Immature natural killer cell (primary cell): ENCODE measurements around the gene FKBP6. TPM values are rescaled to one million over a fixed set of nuclear protein-coding genes. Genes with fewer than 3 reads are reported as not detected.
"Not testable (repeated sequence)": the region's sequence is repeated elsewhere in the genome, so short reads cannot be mapped to it uniquely, and the experiment has no call there.

ENCODE experiments used
- DNase-seq, 3 donors: peaks; one replicate each; pipeline ENCODE4 v3.0.0; 2022; ENCODE audit warnings: mixed read lengths in 1 of 3
- H3K27ac Mint-ChIP-seq, 6 donors: one replicate each; pipeline ENCODE4 v1.8.0; 2020; ENCODE audit warnings: mixed read lengths in 6 of 6, mild to moderate bottlenecking in 5 of 6, inconsistent platforms in 4 of 6, moderate library complexity in 3 of 6
- H3K27me3 Mint-ChIP-seq, 3 donors: one replicate each; pipeline ENCODE4 v1.8.0; 2020 to 2021; ENCODE audit warnings: low read depth in 3 of 3, mild to moderate bottlenecking in 3 of 3, mixed read lengths in 3 of 3, moderate library complexity in 3 of 3, inconsistent platforms in 1 of 3
- H3K36me3 Mint-ChIP-seq, 3 donors: one replicate each; pipeline ENCODE4 v1.8.0; 2020; ENCODE audit warnings: mixed read lengths in 3 of 3, inconsistent platforms in 2 of 3, mild to moderate bottlenecking in 2 of 3
- H3K4me1 Mint-ChIP-seq, 2 donors: one replicate each; pipeline ENCODE4 v1.8.0; 2020; ENCODE audit warnings: inconsistent platforms in 2 of 2, mild to moderate bottlenecking in 2 of 2, mixed read lengths in 2 of 2, moderate library complexity in 1 of 2
- H3K4me3 Mint-ChIP-seq, 5 donors: one replicate each; pipeline ENCODE4 v1.8.0; 2020; ENCODE audit warnings: mild to moderate bottlenecking in 5 of 5, mixed read lengths in 5 of 5, inconsistent platforms in 3 of 5, moderate library complexity in 3 of 5
- H3K9me3 Mint-ChIP-seq, 6 donors: one replicate each; pipeline ENCODE4 v1.8.0; 2020; ENCODE audit warnings: mild to moderate bottlenecking in 6 of 6, mixed read lengths in 6 of 6, inconsistent platforms in 4 of 6, moderate library complexity in 3 of 6
- polyA plus RNA-seq, 3 donors: library from polyadenylated mRNA; unstranded; fragments of 300-500 nt; fragmentation: Illumina TruSeq; gene quantifications; one replicate each; pipeline ENCODE4 v1.2.3, GENCODE V29; 2021

FKBP6 gene
- polyA plus RNA-seq, 3 donors from 2014 or later = not detected

DNA sequence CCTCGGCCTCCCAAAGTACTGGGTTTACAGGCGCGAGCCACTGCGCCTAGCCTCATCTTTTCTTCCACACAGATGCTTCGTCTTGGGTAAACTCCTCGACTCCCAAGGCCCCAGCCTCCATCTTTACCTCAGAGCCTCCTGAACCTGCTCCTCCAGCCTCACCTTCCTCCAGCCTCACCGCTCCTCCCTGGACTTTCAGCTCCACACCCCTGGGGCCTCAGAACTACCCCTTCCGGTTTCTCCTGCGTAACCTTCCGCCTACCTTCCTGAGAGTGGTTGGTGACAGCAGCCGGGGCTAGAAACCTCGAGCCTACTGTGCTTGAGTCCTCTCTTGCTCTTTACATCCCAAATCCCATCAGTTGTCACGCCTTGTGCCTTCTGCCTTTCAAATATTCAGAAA lies 45.8 kb downstream of the FKBP6 start:
- DNase-seq = no peak
- no peak overlapping the region for H3K4me3 Mint-ChIP-seq
- H3K9me3 Mint-ChIP-seq = peaks cover 0 to 3% (median 0%) of the 10 kb centered on the region in 6 donors
- no peak overlapping the region for H3K27ac Mint-ChIP-seq
- peaks cover 11 to 14% (median 11%) of the 10 kb centered on the region in 3 donors for H3K27me3 Mint-ChIP-seq
- no peaks in the 10 kb centered on the region for H3K36me3 Mint-ChIP-seq
- no peaks in the 10 kb centered on the region for H3K4me1 Mint-ChIP-seq

DNA sequence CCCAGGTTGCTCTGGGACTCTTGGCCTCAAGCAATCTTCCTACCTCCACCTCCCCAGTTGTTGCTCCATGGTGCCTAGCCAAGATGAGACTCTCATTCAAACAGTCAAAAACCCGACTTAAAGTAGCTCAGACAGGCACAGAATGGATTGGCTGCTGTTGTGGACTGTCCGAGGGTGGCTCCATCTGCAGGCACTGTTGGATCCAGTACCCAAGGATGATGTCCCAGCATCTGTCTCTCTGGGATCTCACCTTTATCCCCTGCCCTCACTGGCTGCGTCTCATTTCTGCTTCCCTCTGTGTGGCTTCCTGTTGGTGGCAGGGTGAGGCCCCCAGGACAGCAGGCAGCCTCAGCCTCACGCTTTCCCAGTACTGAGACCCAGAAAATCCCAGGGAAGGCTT lies 48.3 kb downstream of the FKBP6 start:
- not testable (repeated sequence) for DNase-seq, H3K4me3 Mint-ChIP-seq, H3K36me3 Mint-ChIP-seq, H3K4me1 Mint-ChIP-seq, H3K27ac Mint-ChIP-seq, H3K9me3 Mint-ChIP-seq
- H3K27me3 Mint-ChIP-seq = peaks cover 11 to 14% (median 11%) of the 10 kb centered on the region in 3 donors

DNA sequence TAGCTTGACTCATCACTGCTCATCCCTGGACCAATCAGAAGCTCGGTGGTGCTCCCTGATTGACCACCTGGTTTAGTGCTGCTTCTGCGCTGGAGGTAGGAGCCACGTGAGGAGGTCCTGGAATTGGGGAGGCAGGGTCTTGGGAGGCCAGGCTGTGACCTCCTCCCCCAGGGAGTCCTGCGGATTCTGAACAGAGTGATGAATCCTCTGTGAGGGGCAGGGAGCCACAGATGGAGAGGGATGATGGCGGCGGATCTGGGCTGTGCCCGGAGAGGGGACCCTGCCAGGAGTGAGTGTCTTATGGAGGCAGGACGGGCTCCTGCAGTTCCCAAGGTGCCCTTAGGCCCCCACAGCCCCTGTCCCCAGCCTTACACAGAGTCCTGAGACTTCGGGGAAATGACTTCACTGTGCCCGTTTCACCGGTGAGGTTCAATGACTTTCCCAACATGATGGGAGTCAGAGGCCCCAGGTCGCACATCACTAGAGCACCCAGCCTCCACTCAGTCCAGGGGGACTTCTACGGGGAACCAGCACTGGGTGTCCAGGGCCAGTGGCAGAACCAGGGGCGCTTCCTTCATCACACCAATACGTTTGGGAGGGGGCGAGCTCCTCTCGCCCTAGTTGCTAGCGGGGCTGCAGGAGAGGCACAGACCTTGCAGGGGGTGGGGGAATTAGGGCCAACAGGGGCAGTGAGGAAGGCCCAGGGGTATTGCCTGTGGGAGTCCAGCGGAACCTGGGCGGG lies 48.9 kb downstream of the FKBP6 start:
- Mint-ChIP-seq H3K4me1 (no peaks in the 10 kb centered on the region), H3K27ac (no peak overlapping the region), H3K4me3 (no peak overlapping the region), H3K9me3 (peaks cover 0 to 3% (median 0%) of the 10 kb centered on the region in 6 donors), H3K36me3 (no peaks in the 10 kb centered on the region), H3K27me3 (peaks cover 11 to 13% (median 11%) of the 10 kb centered on the region in 3 donors)
- DNase-seq = no peak

DNA sequence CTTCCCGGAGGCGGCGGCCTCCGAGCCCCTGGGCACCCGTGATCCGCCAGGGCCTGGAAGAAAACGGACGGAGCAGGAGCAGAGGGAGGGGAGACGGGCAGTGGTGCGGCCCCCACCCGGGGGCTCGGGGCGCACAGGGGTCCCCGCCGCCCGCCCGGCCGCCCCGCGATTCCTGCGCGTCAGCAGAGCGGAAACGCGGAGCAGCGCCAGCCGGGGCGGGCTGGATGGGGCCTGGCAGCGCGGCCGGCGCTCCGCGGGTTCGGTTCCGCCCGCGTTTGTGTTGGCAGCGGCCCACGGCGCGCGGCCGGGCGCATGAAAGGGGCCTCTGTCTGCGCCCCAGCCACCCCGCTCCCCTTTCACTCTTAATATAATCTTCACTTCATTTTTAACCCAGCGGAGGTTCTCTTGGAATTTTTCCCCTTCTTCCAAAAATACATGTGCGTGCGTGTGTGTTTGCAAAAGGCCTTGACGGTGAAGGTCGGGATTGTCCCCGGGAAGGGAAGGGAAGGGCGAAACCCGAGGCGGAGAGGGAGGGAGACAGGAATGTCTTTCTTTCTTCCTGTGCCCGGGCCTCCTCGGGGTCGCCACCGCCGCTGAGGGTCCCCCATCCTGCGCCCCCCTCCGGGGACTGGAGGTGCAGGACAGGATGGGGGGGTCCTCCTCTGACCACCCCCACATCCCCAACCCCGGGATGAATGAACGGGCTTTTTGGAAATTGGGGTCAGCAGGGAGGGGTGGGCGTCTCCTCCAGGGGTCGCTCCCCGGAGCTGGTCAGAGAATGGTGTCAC lies 49.6 kb downstream of the FKBP6 start:
- H3K36me3 Mint-ChIP-seq, H3K9me3 Mint-ChIP-seq, H3K4me3 Mint-ChIP-seq, H3K27ac Mint-ChIP-seq, H3K4me1 Mint-ChIP-seq, DNase-seq: not testable (repeated sequence)
- H3K27me3 Mint-ChIP-seq = peaks cover 11 to 13% (median 11%) of the 10 kb centered on the region in 3 donors

DNA sequence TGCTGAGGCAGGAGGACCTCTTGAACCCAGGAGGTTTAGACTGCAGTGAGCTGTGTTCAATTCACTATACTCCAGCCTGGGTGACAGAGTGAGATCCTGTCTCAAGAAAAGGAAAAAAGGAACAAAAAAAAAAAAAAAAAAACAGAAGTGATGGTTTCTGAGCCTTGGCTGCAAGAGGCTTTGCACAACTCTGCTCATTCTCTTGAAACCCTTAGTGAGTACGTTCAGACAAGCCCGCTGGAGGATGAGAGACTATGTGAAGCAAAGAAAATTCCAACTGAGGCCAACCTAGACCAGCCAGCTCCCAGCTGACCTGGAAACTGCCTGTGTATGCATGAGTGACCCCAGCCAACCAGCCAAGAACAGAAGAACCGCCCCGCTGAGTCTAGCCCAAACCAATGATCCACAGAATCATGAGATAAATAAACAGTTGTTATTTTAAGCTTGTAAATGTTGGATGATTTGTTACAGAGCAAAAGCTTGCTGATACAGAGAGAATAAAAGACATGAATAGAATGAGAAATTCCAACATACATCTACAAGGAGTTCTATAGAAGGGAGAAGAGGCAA lies 55.1 kb downstream of the FKBP6 start:
- Mint-ChIP-seq H3K27me3 (peaks cover 5 to 8% (median 5%) of the 10 kb centered on the region in 3 donors), H3K4me1 (no peaks in the 10 kb centered on the region), H3K36me3 (peaks cover 0 to 12% (median 0%) of the 10 kb centered on the region in 3 donors), H3K27ac (no peak overlapping the region), H3K9me3 (peaks cover 6 to 31% (median 16%) of the 10 kb centered on the region in 6 donors), H3K4me3 (no peak overlapping the region)
- DNase-seq = no peak

DNA sequence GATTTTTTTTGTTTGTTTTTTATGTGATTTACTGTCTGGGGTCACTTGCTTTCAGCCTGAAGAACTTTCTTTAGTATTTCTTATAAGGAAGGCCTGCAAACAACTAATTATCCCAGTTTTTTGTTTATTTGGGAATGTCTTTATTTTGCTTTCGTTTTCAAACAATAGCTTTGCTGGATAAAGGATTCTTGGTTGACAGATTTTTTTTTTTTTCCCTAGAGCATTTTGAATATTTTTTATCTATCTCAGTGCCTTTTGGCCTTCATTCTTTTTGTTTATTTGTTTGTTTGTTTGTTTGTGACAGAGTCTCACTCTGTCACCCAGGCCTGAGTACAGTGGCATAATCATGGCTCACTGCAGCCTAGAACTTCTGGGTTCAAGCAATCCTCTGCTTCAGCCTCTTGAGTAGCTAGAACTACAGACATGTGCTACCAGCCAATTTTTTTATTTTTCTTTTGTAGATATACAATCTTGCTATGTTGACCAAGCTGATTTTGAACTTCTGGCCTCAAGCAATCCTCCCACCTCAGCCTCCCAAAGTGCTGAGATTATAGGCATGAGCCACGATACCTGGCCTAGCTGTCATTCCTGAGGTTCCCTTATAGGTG lies 59.4 kb downstream of the FKBP6 start:
- Mint-ChIP-seq H3K27ac (no peak overlapping the region), H3K36me3 (peaks cover 3 to 22% (median 5%) of the 10 kb centered on the region in 3 donors), H3K27me3 (peaks cover 6 to 14% (median 10%) of the 10 kb centered on the region in 3 donors), H3K9me3 (peaks cover 16 to 52% (median 31%) of the 10 kb centered on the region in 6 donors), H3K4me3 (no peak overlapping the region), H3K4me1 (no peaks in the 10 kb centered on the region)
- DNase-seq = no peak

DNA sequence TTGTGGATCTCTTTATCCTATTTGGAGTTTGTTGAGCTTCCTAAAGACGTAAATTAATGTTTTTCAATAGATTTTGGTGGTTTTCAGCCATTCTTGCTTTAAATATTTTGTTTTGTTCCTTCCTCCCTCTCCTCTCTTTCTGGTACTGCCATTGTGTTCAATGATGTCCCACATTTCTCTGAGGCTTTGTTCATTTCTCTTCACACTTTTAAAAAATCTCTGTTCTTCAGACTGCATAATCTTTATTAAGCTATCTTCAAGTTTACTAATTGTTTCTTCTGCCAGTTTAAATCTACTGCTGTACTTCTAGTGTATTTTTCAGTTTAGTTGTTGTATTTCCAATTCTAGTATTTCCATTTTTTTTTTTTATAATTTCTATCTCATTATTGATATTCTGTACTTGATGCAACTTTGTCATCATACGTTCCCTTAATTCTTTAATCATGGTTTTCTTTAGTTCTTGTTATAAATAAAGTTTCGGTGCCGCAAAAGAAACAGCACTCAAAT lies 60.0 kb downstream of the FKBP6 start:
- Mint-ChIP-seq H3K9me3 (peaks cover 16 to 52% (median 31%) of the 10 kb centered on the region in 6 donors), H3K27ac (no peak overlapping the region), H3K36me3 (peaks cover 3 to 22% (median 5%) of the 10 kb centered on the region in 3 donors), H3K4me1 (no peaks in the 10 kb centered on the region), H3K4me3 (no peak overlapping the region), H3K27me3 (peaks cover 7 to 14% (median 10%) of the 10 kb centered on the region in 3 donors)
- DNase-seq = no peak

DNA sequence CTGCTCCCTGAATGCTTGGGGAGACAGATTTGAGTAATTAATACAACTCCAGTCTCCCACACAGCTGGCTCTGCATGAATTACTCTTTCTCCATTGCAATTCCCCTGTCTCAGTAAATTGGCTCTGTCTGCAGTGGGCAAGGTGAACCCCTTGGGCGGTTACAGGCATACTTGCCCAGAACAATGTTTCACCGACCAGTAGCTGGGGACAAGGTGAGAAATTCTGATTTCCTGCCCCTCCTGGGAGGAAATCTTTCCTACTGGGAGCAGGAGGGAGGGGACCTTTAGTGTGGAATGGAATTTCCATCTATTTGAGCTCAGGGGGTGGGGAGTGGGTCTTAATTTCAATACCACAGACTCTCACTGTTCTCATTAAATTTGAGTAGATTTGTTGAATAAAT lies 63.4 kb downstream of the FKBP6 start:
- peaks cover 16 to 37% (median 28%) of the 10 kb centered on the region in 6 donors for H3K9me3 Mint-ChIP-seq
- no peak overlapping the region for H3K4me3 Mint-ChIP-seq
- no peak overlapping the region for H3K27ac Mint-ChIP-seq

DNA sequence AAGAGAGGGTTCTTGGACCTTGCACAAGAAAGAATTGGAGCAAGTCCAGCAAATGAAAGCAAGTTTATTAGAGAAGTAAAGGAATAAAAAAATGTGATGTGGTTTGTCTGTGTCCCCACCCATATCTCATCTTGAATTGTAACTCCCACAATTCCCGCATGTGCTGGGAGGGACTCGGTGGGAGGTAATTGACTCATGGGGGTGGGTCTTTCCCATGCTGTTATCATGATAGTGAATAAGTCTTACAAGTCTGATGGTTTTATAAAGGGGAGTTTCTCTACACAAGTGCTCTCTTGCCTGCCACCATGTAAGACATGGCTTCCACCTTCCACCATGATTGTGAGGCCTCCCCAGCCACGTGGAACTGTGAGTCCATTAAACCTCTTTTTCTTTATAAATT lies 66.5 kb downstream of the FKBP6 start:
- peaks cover 0 to 8% (median 3%) of the 10 kb centered on the region in 6 donors for H3K9me3 Mint-ChIP-seq
- H3K27me3 Mint-ChIP-seq = peaks cover 6 to 12% (median 7%) of the 10 kb centered on the region in 3 donors
- no peak overlapping the region for H3K4me3 Mint-ChIP-seq
- H3K4me1 Mint-ChIP-seq = peaks cover 3 to 4% of the 10 kb centered on the region in 2 donors
- no peak overlapping the region for H3K27ac Mint-ChIP-seq
- H3K36me3 Mint-ChIP-seq = peaks cover 0 to 6% (median 0%) of the 10 kb centered on the region in 3 donors
- DNase-seq = no peak

More for the DNA sequence above, 63.4 kb downstream of the FKBP6 start:
- H3K36me3 Mint-ChIP-seq = peaks cover 3 to 19% (median 5%) of the 10 kb centered on the region in 3 donors
- peaks cover 8 to 13% (median 11%) of the 10 kb centered on the region in 3 donors for H3K27me3 Mint-ChIP-seq
- no peak for DNase-seq
- no peaks in the 10 kb centered on the region for H3K4me1 Mint-ChIP-seq

DNA sequence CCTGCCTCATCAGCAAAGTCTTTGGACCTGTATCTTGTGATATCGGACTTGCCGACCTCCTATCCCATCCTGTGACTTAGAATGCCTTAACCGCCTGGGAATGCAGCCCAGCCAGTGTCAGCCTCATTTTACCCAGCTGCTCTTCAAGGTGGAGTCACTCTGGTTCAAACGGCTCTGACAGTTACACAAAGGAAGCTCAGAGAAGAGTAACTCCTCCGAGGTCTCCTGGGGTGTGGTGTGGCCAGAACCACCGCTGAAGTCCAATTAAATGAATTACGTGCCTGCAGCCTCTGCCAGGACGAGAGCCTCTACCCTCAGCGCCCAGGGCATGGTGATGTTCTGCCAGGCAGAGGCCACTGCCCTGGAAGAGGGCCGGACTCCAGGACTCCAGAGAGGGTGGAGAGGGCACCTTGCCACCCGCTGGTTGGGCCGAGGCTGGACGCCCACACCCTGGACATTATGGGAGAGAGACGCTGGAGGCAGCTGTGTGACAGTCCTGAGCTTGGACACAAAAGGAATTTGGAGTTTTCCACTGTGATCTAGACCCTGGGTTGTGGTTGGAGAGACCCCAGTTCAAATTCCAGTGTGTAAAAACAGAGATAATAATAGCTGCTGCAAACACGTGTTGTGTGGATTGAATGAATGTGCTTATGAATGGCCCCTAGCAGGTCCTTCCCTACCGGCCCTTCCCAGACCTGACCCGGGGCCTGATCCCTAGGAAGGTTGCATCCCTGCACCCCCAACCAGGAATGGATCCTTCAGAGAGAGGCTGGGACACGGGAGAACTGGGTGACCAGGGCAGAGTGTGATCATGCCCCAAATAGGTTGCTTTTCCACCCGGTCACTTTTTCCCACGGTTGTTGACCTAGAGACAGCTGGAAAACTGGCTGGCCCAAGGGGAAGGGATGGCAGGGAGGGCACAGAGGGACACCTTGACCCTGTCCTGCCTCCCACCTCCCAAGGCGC lies 67.9 kb downstream of the FKBP6 start:
- Mint-ChIP-seq H3K9me3 (peaks cover 0 to 2% (median 0%) of the 10 kb centered on the region in 6 donors), H3K27ac (no peak overlapping the region), H3K4me3 (no peak overlapping the region), H3K27me3 (peaks cover 6 to 14% (median 7%) of the 10 kb centered on the region in 3 donors), H3K36me3 (no peaks in the 10 kb centered on the region), H3K4me1 (peaks cover 4 to 10% of the 10 kb centered on the region in 2 donors)
- no peak for DNase-seq

DNA sequence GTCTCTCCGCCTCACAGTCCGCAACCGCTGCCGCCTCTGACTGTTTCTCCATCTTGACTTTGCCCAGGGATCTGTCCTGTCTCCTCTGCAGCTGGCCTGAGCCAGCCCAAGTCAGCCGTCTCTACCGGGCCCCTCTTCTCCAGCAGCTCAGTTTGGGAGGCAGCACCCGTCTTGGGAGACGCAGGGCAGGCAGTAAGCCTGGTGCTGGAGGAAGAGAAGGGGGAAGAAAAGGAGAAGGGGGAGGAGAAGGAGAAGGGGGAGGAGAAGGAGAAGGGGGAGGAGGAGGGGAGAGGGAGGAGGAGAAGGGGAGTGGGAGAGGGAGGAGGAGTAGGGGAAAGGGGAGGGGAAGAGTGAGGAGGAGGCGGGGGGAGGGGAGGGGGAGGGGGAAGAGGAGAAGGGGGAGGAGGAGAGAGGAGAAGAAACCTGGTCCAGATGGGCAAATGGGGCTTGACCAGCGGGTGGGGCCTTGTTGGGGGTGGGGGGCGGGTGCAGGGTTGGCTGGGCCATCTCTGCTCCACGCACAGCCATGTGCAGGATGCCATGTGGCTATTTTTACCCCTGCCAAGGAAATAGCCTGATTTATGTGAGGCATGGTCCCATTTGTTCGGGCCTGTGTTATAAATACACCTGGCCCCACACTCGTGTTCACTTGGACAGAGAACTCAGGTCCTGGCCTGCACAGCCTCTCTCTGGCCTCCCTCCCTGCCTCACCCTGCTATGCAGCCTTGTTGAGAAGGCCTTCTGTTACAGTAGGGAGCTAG lies 69.7 kb downstream of the FKBP6 start:
- no peaks in the 10 kb centered on the region for H3K36me3 Mint-ChIP-seq
- H3K4me3 Mint-ChIP-seq = no peak overlapping the region
- no peaks in the 10 kb centered on the region for H3K9me3 Mint-ChIP-seq
- no peak for DNase-seq
- no peak overlapping the region for H3K27ac Mint-ChIP-seq
- H3K4me1 Mint-ChIP-seq = peaks cover 4 to 10% of the 10 kb centered on the region in 2 donors
- peaks cover 2 to 11% (median 5%) of the 10 kb centered on the region in 3 donors for H3K27me3 Mint-ChIP-seq
